Stimulated activated CD4-positive, alpha-beta T cell treated with anti-CD3 and anti-CD28 coated beads, Interleukin-4, amount 100 ng/mL, for 24 hours (primary cell): ENCODE data around the gene KLHL6.

Experiments
- DNase-seq: peaks from one replicate; pipeline ENCODE4 v3.0.0-alpha.2; 2020

The KLHL6 gene

GRCh38 chr3:183502237-183503181, 53.0 kb downstream of the KLHL6 start:
- DNase-seq, result no peak

- DNase-seq, result no peak
Measured at GRCh38 chr3:183500981-183501704, 54.4 kb downstream of the KLHL6 start.

DNA sequence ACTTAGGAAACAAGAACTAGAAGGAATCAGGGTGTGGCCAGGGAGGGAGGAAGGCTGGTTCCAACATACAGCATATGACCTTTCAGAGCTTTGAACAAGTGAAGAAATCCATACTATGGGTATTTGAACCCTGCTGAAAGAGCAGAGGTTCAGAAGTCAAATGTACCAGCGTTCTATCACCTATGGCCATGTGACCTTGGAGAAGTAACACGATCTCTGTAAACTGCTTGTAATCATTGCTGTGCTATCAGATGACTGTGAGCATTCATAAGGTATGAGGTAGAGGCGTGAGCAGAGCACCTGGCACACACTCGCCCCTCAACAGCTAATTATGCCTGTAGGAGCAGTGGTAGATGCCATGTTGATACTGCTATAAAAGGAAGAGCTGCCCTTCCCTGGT, 55.2 kb downstream of the KLHL6 start:
- no peak for DNase-seq

- DNase-seq, result no peak
Measured at GRCh38 chr3:183498634-183499033, 56.9 kb downstream of the KLHL6 start.

DNA sequence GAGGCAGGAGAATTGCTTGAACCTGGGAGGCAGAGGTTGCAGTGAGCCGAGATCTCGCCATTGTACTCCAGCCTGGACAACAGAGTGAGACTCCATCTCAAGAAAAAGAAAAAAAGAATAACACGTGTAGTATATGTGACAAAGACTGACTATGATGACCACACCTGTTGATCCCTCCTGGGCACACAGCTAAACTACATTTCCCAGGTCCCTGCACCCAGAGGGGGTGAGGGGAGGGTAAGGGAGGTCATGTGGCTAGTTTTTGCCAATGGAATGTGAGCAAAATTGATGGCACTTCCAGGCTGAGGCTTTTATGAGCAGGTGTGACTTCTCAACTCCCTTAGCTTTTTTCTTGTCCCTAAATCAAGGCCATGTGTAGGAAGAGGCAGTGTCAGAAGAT, 58.2 kb downstream of the KLHL6 start:
- no peak for DNase-seq

DNA sequence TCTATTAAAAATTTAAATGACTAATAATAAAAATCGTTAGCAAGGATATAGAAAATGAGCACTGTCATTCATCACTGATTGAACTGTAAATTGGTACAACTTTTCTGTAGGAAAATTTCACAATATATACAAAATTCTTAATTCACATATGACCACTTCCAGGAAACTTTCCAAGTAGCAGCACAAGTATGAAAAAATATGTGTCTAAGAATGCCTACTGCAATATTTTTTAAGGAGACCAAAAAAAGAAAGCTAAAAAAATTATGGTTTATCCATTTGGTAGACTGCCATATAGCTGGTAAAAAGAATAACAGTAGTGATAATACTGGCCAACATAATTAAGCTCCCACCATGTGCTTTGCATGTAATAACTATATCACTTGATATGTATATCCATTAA, 59.2 kb downstream of the KLHL6 start:
- DNase-seq, result no peak

- no peak for DNase-seq
Measured at GRCh38 chr3:183494341-183494740, 61.2 kb downstream of the KLHL6 start.

DNA sequence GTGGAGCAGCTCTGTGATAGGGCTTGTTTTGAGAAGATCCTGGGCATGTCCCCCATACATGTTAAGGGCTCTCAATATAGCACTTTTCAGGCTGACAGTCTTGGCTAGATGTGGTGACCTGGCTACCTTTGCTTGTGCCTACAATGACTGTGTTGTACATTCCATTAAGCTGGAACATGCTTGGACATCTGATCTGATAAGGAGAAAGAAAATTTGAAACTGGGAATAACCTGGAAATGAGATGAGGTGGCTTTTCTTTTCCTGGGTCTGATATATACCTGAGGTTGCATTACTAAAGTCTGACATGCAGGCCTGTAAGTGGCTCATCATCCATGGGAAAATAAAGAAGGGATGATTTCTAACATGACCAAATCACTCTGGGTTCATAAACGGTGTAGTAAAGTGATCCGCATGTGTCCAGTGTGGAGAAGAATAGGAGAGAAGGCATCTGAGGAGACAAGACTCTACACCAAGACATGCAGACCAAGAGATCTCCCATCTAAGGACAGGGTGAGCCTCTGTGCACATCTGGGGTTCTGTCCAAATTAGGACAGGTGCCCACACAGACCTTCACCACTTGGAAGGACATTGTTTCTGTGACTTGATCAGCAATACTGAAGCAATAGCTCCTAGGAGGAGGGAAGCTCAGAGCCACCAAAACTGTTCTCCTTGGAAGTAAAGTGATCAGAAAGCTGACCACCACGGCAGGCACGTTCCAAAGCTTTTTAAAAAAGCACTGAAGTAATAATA, 62.0 kb downstream of the KLHL6 start:
- DNase-seq, result no peak

DNA sequence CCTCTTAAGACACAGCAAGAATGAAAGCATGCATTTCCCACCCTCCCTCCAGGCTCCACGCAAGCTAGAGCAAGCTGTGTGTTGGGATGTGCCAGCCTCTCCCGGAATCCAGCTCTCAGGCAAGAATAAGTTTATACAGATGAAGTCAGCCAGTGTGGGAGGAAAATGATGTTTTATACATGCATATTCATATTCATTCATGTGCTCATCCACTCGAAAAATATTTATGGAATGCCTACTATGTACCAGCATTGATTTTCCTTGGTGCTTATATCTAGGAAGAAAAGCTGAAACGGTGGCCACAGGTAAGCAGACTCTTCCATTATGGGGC, 62.7 kb downstream of the KLHL6 start:
- no peak for DNase-seq

GRCh38 chr3:183491923-183492848, 63.3 kb downstream of the KLHL6 start:
- DNase-seq, result no peak

DNA sequence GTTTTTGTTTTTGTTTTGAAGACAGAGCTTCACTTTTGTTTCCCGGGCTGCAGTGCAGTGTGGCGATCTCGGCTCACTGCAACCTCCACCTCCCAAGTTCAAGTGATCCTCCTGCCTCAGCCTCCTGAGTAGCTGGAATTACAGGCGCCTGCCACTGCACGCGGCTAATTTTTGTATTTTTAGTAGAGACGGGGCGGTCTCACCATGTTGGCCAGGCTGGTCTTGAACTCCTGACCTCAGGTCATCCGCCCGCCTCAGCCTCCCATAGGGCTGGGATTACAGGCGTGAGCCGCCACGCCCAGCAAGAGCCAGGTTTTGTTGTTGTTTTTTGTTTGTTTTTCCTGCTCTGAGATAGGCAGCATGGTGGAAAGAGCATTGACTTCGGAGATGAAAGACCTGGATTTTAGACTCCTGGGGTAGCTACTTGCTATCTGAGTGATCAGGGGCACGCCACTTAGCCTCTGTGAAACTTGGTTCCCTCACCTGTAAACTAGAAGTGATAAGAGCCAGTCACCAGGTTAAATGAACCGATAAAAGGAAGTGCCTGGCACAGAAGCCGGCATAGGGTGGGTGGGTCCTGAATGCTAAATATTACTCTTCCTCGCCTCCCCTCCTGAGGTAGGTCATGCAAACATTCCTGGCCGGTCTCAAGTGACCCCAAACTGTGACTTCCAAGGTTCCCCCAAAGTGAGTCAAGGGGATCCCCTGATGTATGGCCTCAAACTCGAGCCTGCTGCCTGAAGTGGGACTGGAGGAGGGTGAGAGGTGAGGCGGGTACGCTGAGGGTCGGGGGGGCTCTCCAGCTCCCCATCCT, 64.2 kb downstream of the KLHL6 start:
- no peak for DNase-seq

- DNase-seq, result no peak
Measured at GRCh38 chr3:183490653-183491052, 64.9 kb downstream of the KLHL6 start.

GRCh38 chr3:183490211-183490601, 65.3 kb downstream of the KLHL6 start:
- DNase-seq, result no peak

GRCh38 chr3:183489455-183490210, 65.9 kb downstream of the KLHL6 start:
- DNase-seq, result no peak

DNA sequence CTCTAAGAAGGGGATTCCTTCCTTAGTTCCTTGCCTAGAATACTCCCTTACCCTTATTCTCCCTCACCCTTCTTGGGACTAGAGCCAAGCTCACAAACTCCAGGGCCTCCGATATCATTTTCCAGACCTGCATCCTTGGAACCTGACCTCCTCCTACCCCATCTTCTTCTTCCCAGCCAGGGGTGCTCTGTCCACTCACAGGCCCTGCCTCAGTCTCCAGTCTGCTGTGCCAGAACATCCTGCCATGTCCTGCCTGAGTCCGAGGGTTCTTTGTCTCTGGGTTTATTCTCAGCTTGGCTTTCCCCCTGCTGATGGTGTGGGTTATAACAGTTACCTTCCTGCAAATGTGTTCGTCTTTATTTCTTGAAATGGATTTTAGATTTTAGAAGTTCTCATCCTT, 67.2 kb downstream of the KLHL6 start:
- DNase-seq, result no peak

DNA sequence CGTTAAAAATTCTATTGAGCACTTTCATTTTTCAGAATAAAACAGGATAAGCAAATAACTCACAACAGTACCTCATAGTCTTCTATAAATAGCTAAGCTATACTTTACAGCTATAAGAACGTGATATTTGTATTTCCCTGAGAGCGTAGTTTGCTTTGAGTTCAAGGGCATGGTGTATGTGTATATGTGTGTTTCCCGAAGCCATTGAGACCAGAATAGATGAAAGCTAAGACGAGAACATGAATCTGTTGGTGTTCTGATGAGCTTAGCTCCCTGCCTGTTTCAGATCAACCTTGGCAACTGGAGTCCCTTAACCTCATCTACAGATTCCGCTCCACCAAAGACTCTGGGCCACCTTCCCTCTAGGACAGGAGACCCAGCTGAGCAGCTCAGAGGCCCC, 67.6 kb downstream of the KLHL6 start:
- DNase-seq, result no peak

DNA sequence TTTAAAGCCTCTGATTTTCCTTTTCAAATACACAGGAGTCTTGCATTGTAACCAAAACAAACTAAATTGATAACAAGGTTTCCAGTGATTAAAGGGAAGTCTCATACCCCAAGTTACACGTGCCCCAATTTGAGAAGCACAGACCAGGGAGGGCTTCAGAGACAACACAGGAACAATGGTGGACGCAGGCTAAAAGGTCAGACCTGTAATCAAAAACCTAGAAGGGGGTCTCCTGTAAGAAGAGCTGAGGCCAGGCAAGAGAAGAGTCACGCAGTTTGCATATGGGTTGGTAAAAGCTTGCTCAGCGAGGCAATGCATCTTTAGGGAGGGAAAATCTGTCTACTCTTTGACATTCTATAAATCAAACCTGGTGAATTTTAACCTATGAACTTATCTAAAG, 68.5 kb downstream of the KLHL6 start:
- DNase-seq, result no peak

GRCh38 chr3:183486472-183486871, 69.0 kb downstream of the KLHL6 start:
- DNase-seq, result no peak

DNA sequence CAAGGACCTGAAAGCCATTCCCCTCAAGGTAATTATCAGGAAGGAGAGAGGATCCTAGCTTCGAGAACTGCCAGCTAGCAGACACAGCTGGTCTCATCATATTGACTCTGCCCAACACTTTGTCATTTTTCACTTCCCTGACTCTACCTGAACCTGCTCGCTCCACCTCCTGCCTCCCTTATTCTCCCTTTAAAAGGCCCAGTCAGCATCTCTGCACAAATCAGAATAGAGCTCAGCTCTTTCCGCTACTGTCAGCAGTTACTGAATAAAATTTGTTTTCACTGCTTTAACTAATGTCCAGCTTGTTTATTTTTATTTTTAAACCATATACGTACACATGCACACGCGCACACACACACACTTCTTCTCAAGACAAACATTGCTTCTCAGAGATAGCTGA, 69.9 kb downstream of the KLHL6 start:
- DNase-seq, result no peak

GRCh38 chr3:183485093-183485492, 70.4 kb downstream of the KLHL6 start:
- DNase-seq, result no peak
